Measurements from ENCODE around the gene ATAD5.

Gene ATAD5

DNA sequence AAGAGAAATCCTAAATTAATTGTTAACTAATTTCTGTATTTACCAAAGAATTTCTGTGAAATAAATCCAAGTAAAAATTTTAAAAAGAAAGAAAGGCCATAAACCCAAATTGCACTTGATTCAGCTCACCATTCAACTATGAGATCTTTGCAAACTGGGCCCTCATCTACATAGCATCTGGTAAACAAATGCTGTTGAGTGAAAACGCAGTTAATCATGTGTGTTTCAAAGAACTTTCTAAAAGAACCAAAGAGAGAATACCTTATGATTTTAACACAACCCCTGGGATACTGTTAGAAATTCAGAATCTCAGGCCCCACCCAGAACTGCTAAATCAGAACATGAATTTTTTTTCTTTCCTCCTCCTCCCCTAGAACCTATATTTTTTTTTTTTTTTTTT, 23.9 kb upstream of the ATAD5 start:
- ChIA-PET POLR2A (interaction anchor here (0.7 kb wide), 1 partner anchor 17 kb away, joined by 3 read pairs; no protein-coding TSS in a partner anchor), CTCF (interaction anchor here (0.7 kb wide), 1 partner anchor 16 kb away, joined by 3 read pairs; no protein-coding TSS in a partner anchor)
- TF ChIP-seq ZNF561 (tag by site-specific recombination; IDR thresholded peaks at IDR 0.05; ENCODE audit: borderline replicate concordance): no peak
- TF ChIP-seq, protein P1, sequence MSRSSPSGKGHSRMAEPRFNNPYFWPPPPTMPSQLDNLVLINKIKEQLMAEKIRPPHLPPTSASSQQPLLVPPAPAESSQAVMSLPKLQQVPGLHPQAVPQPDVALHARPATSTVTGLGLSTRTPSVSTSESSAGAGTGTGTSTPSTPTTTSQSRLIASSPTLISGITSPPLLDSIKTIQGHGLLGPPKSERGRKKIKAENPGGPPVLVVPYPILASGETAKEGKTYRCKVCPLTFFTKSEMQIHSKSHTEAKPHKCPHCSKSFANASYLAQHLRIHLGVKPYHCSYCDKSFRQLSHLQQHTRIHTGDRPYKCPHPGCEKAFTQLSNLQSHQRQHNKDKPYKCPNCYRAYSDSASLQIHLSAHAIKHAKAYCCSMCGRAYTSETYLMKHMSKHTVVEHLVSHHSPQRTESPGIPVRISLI (tag by site-specific recombination; IDR thresholded peaks at IDR 0.05): 0 out of 2 replicates have a peak, but pooled peaks have one; percentile 66
- peaks cover 24 to 29% of the 10 kb centered on the region in 2 experiments for H3K36me3 ChIP-seq (ENCODE audit: control insufficient read depth in 2 of 2, insufficient read depth in 1 of 2, low read length in 2 of 2)
- no peak overlapping the region for H3K4me3 ChIP-seq (ENCODE audit: low read depth, low read length)
- no peak overlapping the region for H3K27ac ChIP-seq (ENCODE audit: extremely low read depth, low read depth, low read length)
- no peaks in the 10 kb centered on the region for H3K4me1 ChIP-seq (ENCODE audit: control insufficient read depth, insufficient read depth, low read length)
- no peaks in the 10 kb centered on the region for H3K9me3 ChIP-seq (ENCODE audit: control insufficient read depth, insufficient read depth, low read depth, low read length)

DNA sequence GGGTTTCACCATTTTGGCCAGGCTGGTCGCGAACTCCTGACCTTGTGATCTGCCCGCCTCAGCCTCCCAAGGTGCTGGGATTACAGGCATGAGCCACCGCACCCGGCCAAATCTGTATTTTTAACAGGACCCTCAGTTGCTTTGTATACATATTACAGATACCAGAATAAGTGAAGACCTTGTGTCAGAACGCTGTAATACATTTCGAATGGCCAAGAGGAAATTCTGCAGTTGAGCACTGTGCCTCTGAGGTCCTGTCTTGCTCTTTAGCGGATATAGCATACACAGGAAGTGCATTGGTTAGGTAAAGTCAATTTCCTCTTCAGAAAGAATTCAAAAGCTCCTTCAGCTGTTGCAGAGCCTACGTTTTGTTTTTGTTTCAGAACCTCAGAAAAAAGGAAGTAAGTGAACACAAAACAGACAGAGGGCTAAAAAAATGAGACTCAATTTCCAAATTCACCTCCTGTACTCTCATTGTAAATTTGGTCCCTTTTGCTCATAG, 22.9 kb upstream of the ATAD5 start:
- Histone ChIP-seq H3K27ac (ENCODE audit: extremely low read depth, low read depth, low read length) (no peak overlapping the region), H3K36me3 (ENCODE audit: control insufficient read depth in 2 of 2, insufficient read depth in 1 of 2, low read length in 2 of 2) (peaks cover 16 to 19% of the 10 kb centered on the region in 2 experiments), H3K4me3 (ENCODE audit: low read depth, low read length) (no peak overlapping the region), H3K4me1 (ENCODE audit: control insufficient read depth, insufficient read depth, low read length) (no peaks in the 10 kb centered on the region), H3K9me3 (ENCODE audit: control insufficient read depth, insufficient read depth, low read depth, low read length) (no peaks in the 10 kb centered on the region)
- ChIA-PET POLR2A (no interaction called here), CTCF (interaction anchor here (3.4 kb wide), 1 partner anchor 16 kb away, joined by 19 read pairs; the partner anchor contains the start of gene CRLF3)
- no peak for TF ChIP-seq SP7 (tag by site-specific recombination; IDR thresholded peaks at IDR 0.05)
- TF ChIP-seq, protein P2, sequence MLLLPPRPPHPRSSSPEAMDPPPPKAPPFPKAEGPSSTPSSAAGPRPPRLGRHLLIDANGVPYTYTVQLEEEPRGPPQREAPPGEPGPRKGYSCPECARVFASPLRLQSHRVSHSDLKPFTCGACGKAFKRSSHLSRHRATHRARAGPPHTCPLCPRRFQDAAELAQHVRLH (tag by site-specific recombination; IDR thresholded peaks at IDR 0.05): no peak
- TF ChIP-seq, protein P3, sequence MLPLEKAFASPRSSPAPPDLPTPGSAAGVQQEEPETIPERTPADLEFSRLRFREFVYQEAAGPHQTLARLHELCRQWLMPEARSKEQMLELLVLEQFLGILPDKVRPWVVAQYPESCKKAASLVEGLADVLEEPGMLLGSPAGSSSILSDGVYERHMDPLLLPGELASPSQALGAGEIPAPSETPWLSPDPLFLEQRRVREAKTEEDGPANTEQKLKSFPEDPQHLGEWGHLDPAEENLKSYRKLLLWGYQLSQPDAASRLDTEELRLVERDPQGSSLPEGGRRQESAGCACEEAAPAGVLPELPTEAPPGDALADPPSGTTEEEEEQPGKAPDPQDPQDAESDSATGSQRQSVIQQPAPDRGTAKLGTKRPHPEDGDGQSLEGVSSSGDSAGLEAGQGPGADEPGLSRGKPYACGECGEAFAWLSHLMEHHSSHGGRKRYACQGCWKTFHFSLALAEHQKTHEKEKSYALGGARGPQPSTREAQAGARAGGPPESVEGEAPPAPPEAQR (tag by site-specific recombination; IDR thresholded peaks at IDR 0.05): no peak
- no peak for TF ChIP-seq ZNF416 (tag by site-specific recombination; IDR thresholded peaks at IDR 0.05)
- TF ChIP-seq ZNF654 (tag by site-specific recombination; IDR thresholded peaks at IDR 0.05; ENCODE audit: low read depth): no peak
- no peak for TF ChIP-seq ZNF423 (tag by site-specific recombination; IDR thresholded peaks at IDR 0.05)
- TF ChIP-seq, protein P4, sequence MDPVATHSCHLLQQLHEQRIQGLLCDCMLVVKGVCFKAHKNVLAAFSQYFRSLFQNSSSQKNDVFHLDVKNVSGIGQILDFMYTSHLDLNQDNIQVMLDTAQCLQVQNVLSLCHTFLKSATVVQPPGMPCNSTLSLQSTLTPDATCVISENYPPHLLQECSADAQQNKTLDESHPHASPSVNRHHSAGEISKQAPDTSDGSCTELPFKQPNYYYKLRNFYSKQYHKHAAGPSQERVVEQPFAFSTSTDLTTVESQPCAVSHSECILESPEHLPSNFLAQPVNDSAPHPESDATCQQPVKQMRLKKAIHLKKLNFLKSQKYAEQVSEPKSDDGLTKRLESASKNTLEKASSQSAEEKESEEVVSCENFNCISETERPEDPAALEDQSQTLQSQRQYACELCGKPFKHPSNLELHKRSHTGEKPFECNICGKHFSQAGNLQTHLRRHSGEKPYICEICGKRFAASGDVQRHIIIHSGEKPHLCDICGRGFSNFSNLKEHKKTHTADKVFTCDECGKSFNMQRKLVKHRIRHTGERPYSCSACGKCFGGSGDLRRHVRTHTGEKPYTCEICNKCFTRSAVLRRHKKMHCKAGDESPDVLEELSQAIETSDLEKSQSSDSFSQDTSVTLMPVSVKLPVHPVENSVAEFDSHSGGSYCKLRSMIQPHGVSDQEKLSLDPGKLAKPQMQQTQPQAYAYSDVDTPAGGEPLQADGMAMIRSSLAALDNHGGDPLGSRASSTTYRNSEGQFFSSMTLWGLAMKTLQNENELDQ (tag by site-specific recombination; IDR thresholded peaks at IDR 0.05; ENCODE audit: low read depth): no peak
- TF ChIP-seq ZNF350 (tag by site-specific recombination; IDR thresholded peaks at IDR 0.05): no peak
- TF ChIP-seq ZFP37 (tag by site-specific recombination; IDR thresholded peaks at IDR 0.05): no peak
- TF ChIP-seq ZNF521 (tag by site-specific recombination; IDR thresholded peaks at IDR 0.05): no peak
- no peak for TF ChIP-seq ZNF23 (tag by site-specific recombination; IDR thresholded peaks at IDR 0.05; ENCODE audit: borderline replicate concordance)
- TF ChIP-seq, protein P5, sequence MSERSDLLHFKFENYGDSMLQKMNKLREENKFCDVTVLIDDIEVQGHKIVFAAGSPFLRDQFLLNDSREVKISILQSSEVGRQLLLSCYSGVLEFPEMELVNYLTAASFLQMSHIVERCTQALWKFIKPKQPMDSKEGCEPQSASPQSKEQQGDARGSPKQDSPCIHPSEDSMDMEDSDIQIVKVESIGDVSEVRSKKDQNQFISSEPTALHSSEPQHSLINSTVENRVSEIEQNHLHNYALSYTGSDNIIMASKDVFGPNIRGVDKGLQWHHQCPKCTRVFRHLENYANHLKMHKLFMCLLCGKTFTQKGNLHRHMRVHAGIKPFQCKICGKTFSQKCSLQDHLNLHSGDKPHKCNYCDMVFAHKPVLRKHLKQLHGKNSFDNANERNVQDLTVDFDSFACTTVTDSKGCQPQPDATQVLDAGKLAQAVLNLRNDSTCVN (tag by site-specific recombination; optimal IDR thresholded peaks at IDR 0.05): no peak
- TF ChIP-seq ZSCAN16 (tag by site-specific recombination; IDR thresholded peaks at IDR 0.05): no peak
